ENCODE measurements around the gene GNAT3. TPM values are rescaled to one million over a fixed set of nuclear protein-coding genes. Genes with fewer than 3 reads are reported as not detected.

Gene GNAT3
- total RNA-seq, 4 donors from 2014 or later, result not detected

- TF ChIP-seq CTCF (IDR thresholded peaks at IDR 0.05), result no peak
- no peak for ATAC-seq (ENCODE audit: low FRiP score)
- DNase-seq (ENCODE audit: low spot score), result no peak
Measured at GRCh38 chr7:80414331-80414730, 97.5 kb downstream of the GNAT3 start.

GRCh38 chr7:80413383-80413945 is 98.4 kb downstream of the GNAT3 start:
- no peak for DNase-seq (ENCODE audit: low spot score)
- no peak for TF ChIP-seq CTCF (IDR thresholded peaks at IDR 0.05)
- ATAC-seq (ENCODE audit: low FRiP score), result no peak

- TF ChIP-seq CTCF (IDR thresholded peaks at IDR 0.05), result no peak
- ATAC-seq (ENCODE audit: low FRiP score) (no peak), DNase-seq (ENCODE audit: low spot score) (no peak)
Measured at GRCh38 chr7:80412842-80413241, 99.0 kb downstream of the GNAT3 start.

- TF ChIP-seq CTCF (IDR thresholded peaks at IDR 0.05), result no peak
- DNase-seq (ENCODE audit: low spot score) (no peak), ATAC-seq (ENCODE audit: low FRiP score) (no peak)
Measured at GRCh38 chr7:80411621-80412020, 100.2 kb downstream of the GNAT3 start.

GRCh38 chr7:80410081-80410480 is 101.8 kb downstream of the GNAT3 start:
- TF ChIP-seq CTCF (IDR thresholded peaks at IDR 0.05), result no peak
- ATAC-seq (ENCODE audit: low FRiP score) (no peak), DNase-seq (ENCODE audit: low spot score) (no peak)

Other genes starting within 250 kb of the GNAT3 start
- 1,000 to 10,000 TPM in 3 of 4 donors, 100 to 1,000 TPM in 1; 897 to 4,046 (median 2,509) TPM for gene CD36, start 126.6 kb upstream of the GNAT3 start, total RNA-seq

Measured in omental fat pad (tissue), 4 donors.